Measurements from ENCODE around the gene HTR3D.

DNA sequence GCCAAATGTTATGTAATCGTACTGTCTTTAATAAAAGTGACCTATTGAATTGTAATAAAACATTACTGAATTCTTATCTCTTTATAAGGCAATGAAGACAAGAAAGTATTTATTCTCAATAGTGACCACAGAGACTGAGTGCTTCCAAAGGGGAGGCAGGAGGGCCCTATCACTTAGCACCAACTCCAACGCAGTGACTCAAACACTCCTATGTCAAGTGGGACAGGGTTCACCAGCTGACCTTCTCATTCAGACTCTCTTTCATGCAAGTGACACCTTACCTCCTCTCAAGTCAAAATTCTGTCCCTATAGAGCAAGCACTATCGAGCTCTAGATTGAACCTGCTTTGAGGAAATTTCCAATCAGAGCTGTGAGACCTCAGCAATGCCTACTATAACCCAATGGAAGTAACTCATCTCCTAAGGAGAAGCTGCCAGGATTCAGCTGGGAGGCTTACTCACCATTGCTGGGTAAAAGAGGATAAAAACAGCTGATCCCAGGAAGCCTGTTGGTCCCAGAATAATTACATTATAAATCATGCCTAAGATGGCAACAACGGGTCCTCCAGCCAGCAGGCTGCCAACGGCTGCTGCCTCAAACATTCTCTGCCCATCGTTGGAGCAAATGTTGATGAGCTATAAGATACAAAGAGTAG lies 49.4 kb upstream of the HTR3D start:
- TF ChIP-seq, protein P1, sequence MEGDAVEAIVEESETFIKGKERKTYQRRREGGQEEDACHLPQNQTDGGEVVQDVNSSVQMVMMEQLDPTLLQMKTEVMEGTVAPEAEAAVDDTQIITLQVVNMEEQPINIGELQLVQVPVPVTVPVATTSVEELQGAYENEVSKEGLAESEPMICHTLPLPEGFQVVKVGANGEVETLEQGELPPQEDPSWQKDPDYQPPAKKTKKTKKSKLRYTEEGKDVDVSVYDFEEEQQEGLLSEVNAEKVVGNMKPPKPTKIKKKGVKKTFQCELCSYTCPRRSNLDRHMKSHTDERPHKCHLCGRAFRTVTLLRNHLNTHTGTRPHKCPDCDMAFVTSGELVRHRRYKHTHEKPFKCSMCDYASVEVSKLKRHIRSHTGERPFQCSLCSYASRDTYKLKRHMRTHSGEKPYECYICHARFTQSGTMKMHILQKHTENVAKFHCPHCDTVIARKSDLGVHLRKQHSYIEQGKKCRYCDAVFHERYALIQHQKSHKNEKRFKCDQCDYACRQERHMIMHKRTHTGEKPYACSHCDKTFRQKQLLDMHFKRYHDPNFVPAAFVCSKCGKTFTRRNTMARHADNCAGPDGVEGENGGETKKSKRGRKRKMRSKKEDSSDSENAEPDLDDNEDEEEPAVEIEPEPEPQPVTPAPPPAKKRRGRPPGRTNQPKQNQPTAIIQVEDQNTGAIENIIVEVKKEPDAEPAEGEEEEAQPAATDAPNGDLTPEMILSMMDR (IDR thresholded peaks at IDR 0.05): no peak
- TF ChIP-seq POLR2A (IDR thresholded peaks at IDR 0.05): no peak
